ENCODE data around the gene ZNF524. TPM values are rescaled to one million over a fixed set of nuclear protein-coding genes. Genes with fewer than 3 reads are reported as not detected.

Gene ZNF524
- total and polyA plus RNA-seq, 7 experiments from 2014 or later, result 13.3 to 50.5 (median 29.4) TPM

DNA sequence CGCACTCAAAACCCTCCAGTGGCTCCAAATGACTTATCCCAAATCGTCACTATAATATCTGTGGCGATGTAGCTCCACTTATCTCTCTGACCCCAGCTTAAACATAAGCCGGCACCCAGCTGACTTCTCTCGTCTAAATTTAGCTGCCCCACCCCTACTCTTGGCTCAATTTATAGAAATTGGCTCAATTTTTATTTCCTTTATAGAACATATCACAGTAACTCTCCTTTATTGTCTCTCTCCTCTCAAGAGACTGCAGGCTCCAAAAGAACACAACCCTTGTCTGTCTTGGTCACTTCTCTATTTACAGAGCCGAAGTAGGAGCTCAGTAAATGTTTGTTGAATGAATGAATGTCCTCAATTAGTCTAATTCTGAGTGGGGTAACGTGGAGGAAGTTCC lies 23.5 kb downstream of the ZNF524 start:
- Histone ChIP-seq H3K27ac (ENCODE audit: low read depth, low read length) (peak overlapping the region; percentile 100), H3K4me1 (ENCODE audit: control insufficient read depth in 2 of 2, insufficient read depth in 2 of 2, low read length in 2 of 2) (peaks cover 27 to 46% of the 10 kb centered on the region in 2 donors)
- peaks cover 0 to 2% (median 0%) of the 10 kb centered on the region in 11 donors for H3K9me3 Mint-ChIP-seq

DNA sequence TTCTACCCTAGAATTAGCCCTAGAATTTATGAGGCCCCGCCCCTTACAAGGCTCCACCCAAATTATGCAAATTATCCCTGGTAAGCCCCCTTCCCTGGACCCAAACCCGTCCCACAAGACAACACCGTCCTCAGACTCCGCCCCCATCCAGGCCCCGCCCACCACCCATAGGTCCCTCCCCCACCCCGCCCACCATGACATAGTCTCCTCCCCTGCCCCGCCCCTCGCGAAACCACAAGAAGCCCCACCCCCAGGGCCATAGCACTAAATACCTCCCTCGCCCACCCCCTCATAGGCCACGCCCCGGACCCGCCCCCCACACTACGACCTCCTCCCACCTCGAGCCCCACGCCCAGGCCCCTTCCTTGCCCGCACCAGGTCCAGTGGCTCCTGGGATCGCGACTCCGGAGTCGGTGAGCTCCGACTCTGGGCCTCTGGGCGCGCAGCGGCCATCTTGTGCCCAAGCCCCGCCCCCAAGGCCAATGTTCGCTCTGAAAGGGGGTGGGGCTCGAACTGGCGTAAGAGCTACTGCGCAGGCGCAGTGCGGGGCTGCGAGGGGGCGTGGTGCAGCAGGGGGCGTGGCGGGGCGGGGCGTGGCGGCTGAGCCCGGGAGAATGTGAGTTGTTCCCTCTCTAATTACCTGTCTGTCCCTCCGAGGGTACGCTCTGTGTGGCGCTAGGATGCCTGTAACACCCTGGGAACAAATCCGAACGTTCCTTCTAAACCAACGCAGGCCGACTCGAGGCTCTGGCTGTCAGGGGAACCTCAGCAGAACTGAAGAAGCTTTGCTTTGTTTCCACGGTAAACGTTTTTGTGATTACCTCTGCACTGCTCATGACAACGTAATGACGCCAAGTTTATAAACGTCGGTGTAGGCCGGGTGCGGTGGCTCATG lies 24.3 kb downstream of the ZNF524 start, which contains the start of gene ZNF784:
TSS of gene ZNF784 (minus strand) at position 458 of the 895 bp plus-strand sequence. CDS start at position 453, 5 bp downstream.
- Mint-ChIP-seq H3K4me3 (peak within 1 kb of the TSS; percentile 78 to 96 (median 90)), H3K4me1 (peaks cover 26 to 65% (median 58%) of the 10 kb centered on the region in 7 donors), H3K36me3 (peaks cover 0 to 10% (median 5%) of the 10 kb centered on the region in 5 donors), H3K27ac (peak within 1 kb of the TSS; percentile 89 to 99 (median 98)), H3K9me3 (peaks cover 0 to 2% (median 0%) of the 10 kb centered on the region in 11 donors), H3K27me3 (peaks cover 0 to 18% (median 0%) of the 10 kb centered on the region in 5 donors)
- DNase-seq, result peak; percentile 89 to 99 (median 95)
- peak within 1 kb of the TSS; percentile 100 for H3K27ac ChIP-seq (ENCODE audit: low read depth, low read length)
- no peaks in the 10 kb centered on the region for H3K27me3 ChIP-seq (ENCODE audit: control insufficient read depth in 2 of 2, insufficient read depth in 2 of 2, low read length in 2 of 2)
- ATAC-seq, result peak; percentile 90
- peaks cover 27 to 46% of the 10 kb centered on the region in 2 donors for H3K4me1 ChIP-seq (ENCODE audit: control insufficient read depth in 2 of 2, insufficient read depth in 2 of 2, low read length in 2 of 2)
- ChIA-PET CTCF (interaction anchor here (0.6 to 3.0 kb wide), 7 partner anchors 8 to 157 kb away, joined by 3 to 10 read pairs (median 4); partner anchors contain the start of genes FIZ1, NAT14 and ZNF865), POLR2A (interaction anchor here (0.6 to 6.9 kb wide), 23 partner anchors 12 to 365 kb away, joined by 3 to 98 read pairs (median 4); partner anchors contain the start of genes FIZ1, ISOC2, KMT5C and PPP6R1)
- H3K36me3 ChIP-seq (ENCODE audit: control insufficient read depth in 2 of 3, insufficient read depth in 3 of 3, low read length in 3 of 3), result peaks cover 0 to 7% (median 0%) of the 10 kb centered on the region in 3 experiments
- H3K9me3 ChIP-seq (ENCODE audit: control insufficient read depth in 2 of 3, low read length in 3 of 3), result no peaks in the 10 kb centered on the region
- intact Hi-C loops (cut with micrococcal nuclease), result loop anchor here (1.0 to 10.0 kb wide), 16 partner anchors 8 to 1160 kb away; partner anchors contain the start of genes FIZ1 (in 2 of the 2), ZNF628 (in 2 of the 2), ZNF865 (in 2 of the 2) and DNAAF3 (in 1 of the 2)
- peak within 1 kb of the TSS; percentile 76 for H3K4me3 ChIP-seq (ENCODE audit: low read length)

More for the DNA sequence above, 23.5 kb downstream of the ZNF524 start:
- H3K27ac Mint-ChIP-seq, result peak overlapping the region; percentile 89 to 99 (median 98)
- peak overlapping the region in 8 of 10 donors; percentile 78 to 96 (median 92) for H3K4me3 Mint-ChIP-seq
- ATAC-seq (no peak), DNase-seq (no peak)
- peaks cover 0 to 10% (median 5%) of the 10 kb centered on the region in 5 donors for H3K36me3 Mint-ChIP-seq
- Histone ChIP-seq H3K4me3 (ENCODE audit: low read length) (no peak overlapping the region), H3K9me3 (ENCODE audit: control insufficient read depth in 2 of 3, low read length in 3 of 3) (no peaks in the 10 kb centered on the region), H3K27me3 (ENCODE audit: control insufficient read depth in 2 of 2, insufficient read depth in 2 of 2, low read length in 2 of 2) (no peaks in the 10 kb centered on the region), H3K36me3 (ENCODE audit: control insufficient read depth in 2 of 3, insufficient read depth in 3 of 3, low read length in 3 of 3) (peaks cover 0 to 7% (median 0%) of the 10 kb centered on the region in 3 experiments)
- intact Hi-C loops (cut with micrococcal nuclease), result loop anchor here (10.0 kb wide), 2 partner anchors 459 to 1159 kb away; partner anchors contain the start of genes DNAAF3 (in 1 of the 2) and LENG9 (in 1 of the 2)
- POLR2A ChIA-PET, result interaction anchor here (0.7 to 6.9 kb wide), 11 partner anchors 13 to 239 kb away, joined by 3 to 98 read pairs (median 7); partner anchors contain the start of genes FIZ1, TMEM238, U2AF2 and ZNF524
- peaks cover 28 to 66% (median 60%) of the 10 kb centered on the region in 7 donors for H3K4me1 Mint-ChIP-seq
- CTCF ChIA-PET, result interaction anchor here (1.3 to 3.0 kb wide), 4 partner anchors 9 to 156 kb away, joined by 3 to 8 read pairs (median 8); partner anchors contain the start of gene ZNF865
- peaks cover 0 to 14% (median 0%) of the 10 kb centered on the region in 5 donors for H3K27me3 Mint-ChIP-seq

DNA sequence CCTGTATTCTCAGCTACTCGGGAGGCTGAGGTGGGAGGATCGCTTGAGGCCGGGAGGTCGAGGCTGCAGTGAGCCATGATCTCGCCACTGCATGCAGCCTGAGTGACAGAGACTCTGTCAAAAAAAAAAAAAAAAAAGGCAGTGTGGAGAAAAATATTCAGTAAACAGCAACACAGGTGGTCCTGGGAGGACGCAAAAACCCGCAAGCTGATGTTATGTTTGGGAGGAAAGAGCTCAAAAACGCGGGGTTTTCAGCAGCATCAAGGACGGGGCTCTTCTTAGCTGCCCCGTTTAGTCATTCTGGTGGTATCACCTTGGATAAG lies 24.9 kb downstream of the ZNF524 start:
- ATAC-seq (no peak), DNase-seq (no peak)
- peak overlapping the region; percentile 78 to 96 (median 90) for H3K4me3 Mint-ChIP-seq
- peak overlapping the region; percentile 100 for H3K27ac ChIP-seq (ENCODE audit: low read depth, low read length)
- H3K27me3 ChIP-seq (ENCODE audit: control insufficient read depth in 2 of 2, insufficient read depth in 2 of 2, low read length in 2 of 2), result no peaks in the 10 kb centered on the region
- peaks cover 0 to 10% (median 5%) of the 10 kb centered on the region in 5 donors for H3K36me3 Mint-ChIP-seq
- H3K36me3 ChIP-seq (ENCODE audit: control insufficient read depth in 2 of 3, insufficient read depth in 3 of 3, low read length in 3 of 3), result peaks cover 0 to 7% (median 0%) of the 10 kb centered on the region in 3 experiments
- H3K4me1 ChIP-seq (ENCODE audit: control insufficient read depth in 2 of 2, insufficient read depth in 2 of 2, low read length in 2 of 2), result peaks cover 27 to 46% of the 10 kb centered on the region in 2 donors
- H3K27me3 Mint-ChIP-seq, result peaks cover 0 to 20% (median 0%) of the 10 kb centered on the region in 5 donors
- POLR2A ChIA-PET, result interaction anchor here (0.6 to 6.9 kb wide), 19 partner anchors 11 to 366 kb away, joined by 3 to 98 read pairs (median 5); partner anchors contain the start of genes FIZ1, ISOC2, KMT5C and PPP6R1
- intact Hi-C loops (cut with micrococcal nuclease), result loop anchor here (2.0 to 10.0 kb wide), 6 partner anchors 30 to 1160 kb away; partner anchors contain the start of genes DNAAF3 (in 1 of the 2), LENG9 (in 1 of the 2), U2AF2 (in 1 of the 2) and ZNF579 (in 1 of the 2)
- H3K4me3 ChIP-seq (ENCODE audit: low read length), result peak overlapping the region; percentile 76
- CTCF ChIA-PET, result interaction anchor here (0.6 to 3.0 kb wide), 9 partner anchors 8 to 202 kb away, joined by 3 to 10 read pairs (median 4); partner anchors contain the start of genes FIZ1, NAT14 and ZNF865
- H3K4me1 Mint-ChIP-seq, result peaks cover 26 to 59% (median 52%) of the 10 kb centered on the region in 7 donors
- no peaks in the 10 kb centered on the region for H3K9me3 ChIP-seq (ENCODE audit: control insufficient read depth in 2 of 3, low read length in 3 of 3)
- H3K27ac Mint-ChIP-seq, result peak overlapping the region; percentile 89 to 99 (median 98)
- peaks cover 0 to 2% (median 0%) of the 10 kb centered on the region in 11 donors for H3K9me3 Mint-ChIP-seq

DNA sequence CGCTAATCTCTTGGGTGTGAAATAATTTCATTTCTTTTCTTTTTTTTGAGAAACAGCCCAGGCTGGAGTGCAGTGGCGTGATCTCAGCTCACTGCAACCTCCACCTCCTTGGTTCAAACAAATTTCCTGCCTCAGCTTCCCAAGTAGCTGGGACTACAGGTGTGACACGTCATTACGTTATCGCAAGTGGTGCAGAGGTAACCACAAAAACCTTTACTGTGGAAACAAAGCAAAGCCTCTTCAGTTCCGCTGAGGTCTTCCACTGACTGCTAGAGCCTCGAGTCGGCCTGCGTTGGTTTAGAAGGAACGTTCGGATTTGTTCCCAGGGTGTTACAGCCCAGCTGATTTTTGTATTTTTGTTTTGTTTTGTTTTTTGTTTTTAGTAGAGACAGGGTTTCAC lies 26.3 kb downstream of the ZNF524 start:
- intact Hi-C loops (cut with micrococcal nuclease), result loop anchor here (1.0 to 10.0 kb wide), 3 partner anchors 109 to 1162 kb away; partner anchors contain the start of genes DNAAF3 (in 1 of the 2) and LENG9 (in 1 of the 2)
- Mint-ChIP-seq H3K4me3 (peak overlapping the region; percentile 76 to 89 (median 82)), H3K36me3 (no peaks in the 10 kb centered on the region), H3K4me1 (peaks cover 27 to 46% (median 39%) of the 10 kb centered on the region in 7 donors), H3K27ac (peak overlapping the region; percentile 77 to 99 (median 95)), H3K9me3 (peaks cover 0 to 2% (median 0%) of the 10 kb centered on the region in 11 donors), H3K27me3 (peaks cover 0 to 20% (median 0%) of the 10 kb centered on the region in 5 donors)
- ChIA-PET CTCF (interaction anchor here (0.6 to 2.9 kb wide), 18 partner anchors 11 to 707 kb away, joined by 3 to 14 read pairs (median 4); partner anchors contain the start of genes FIZ1, ZNF524 and ZNF865), POLR2A (interaction anchor here (0.6 to 6.9 kb wide), 15 partner anchors 10 to 491 kb away, joined by 3 to 98 read pairs (median 5); partner anchors contain the start of genes FIZ1, NAT14, PPP6R1 and U2AF2)
- peak in 8 of 9 donors; percentile 57 to 89 (median 87) for DNase-seq
- no peaks in the 10 kb centered on the region for H3K27me3 ChIP-seq (ENCODE audit: control insufficient read depth in 2 of 2, insufficient read depth in 2 of 2, low read length in 2 of 2)
- H3K4me1 ChIP-seq (ENCODE audit: control insufficient read depth in 2 of 2, insufficient read depth in 2 of 2, low read length in 2 of 2), result peaks cover 27 to 34% of the 10 kb centered on the region in 2 donors
- H3K36me3 ChIP-seq (ENCODE audit: control insufficient read depth in 2 of 3, insufficient read depth in 3 of 3, low read length in 3 of 3), result peaks cover 0 to 2% (median 0%) of the 10 kb centered on the region in 3 experiments
- H3K27ac ChIP-seq (ENCODE audit: low read depth, low read length), result peak overlapping the region; percentile 69
- peak; percentile 54 for ATAC-seq
- H3K4me3 ChIP-seq (ENCODE audit: low read length), result no peak overlapping the region
- no peaks in the 10 kb centered on the region for H3K9me3 ChIP-seq (ENCODE audit: control insufficient read depth in 2 of 3, low read length in 3 of 3)

DNA sequence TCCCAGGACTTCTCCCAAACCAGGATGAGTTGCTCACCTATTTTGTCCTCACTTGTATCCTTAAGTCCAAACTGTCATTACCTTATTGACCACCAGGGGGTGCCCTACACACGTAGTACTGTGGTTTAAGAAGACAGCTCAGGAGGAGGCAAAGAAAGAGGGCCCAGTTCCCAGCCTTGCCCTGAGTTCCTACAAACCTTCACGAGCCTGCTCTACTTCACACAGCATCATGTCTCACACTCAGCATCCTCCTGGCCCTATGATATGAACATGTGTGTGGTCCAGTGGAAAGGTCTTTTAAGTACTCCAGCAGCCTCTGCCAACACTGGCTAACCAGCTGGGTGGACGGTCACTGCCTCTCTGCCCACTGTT lies 32.4 kb downstream of the ZNF524 start:
- POLR2A ChIA-PET, result interaction anchor here (0.5 to 9.5 kb wide), 11 partner anchors 7 to 369 kb away, joined by 3 to 154 read pairs (median 5); partner anchors contain the start of genes CCDC106, FIZ1, ISOC2 and U2AF2
- Mint-ChIP-seq H3K4me3 (peak overlapping the region; percentile 2 to 82 (median 34)), H3K4me1 (peaks cover 39 to 54% (median 46%) of the 10 kb centered on the region in 7 donors)

More for the DNA sequence above, 32.4 kb downstream of the ZNF524 start:
- Histone ChIP-seq H3K9me3 (ENCODE audit: control insufficient read depth in 2 of 3, low read length in 3 of 3) (no peaks in the 10 kb centered on the region), H3K4me3 (ENCODE audit: low read length) (no peak overlapping the region), H3K36me3 (ENCODE audit: control insufficient read depth in 2 of 3, insufficient read depth in 3 of 3, low read length in 3 of 3) (peaks cover 0 to 6% (median 0%) of the 10 kb centered on the region in 3 experiments), H3K4me1 (ENCODE audit: control insufficient read depth in 2 of 2, insufficient read depth in 2 of 2, low read length in 2 of 2) (peaks cover 23 to 28% of the 10 kb centered on the region in 2 donors), H3K27me3 (ENCODE audit: control insufficient read depth in 2 of 2, insufficient read depth in 2 of 2, low read length in 2 of 2) (no peaks in the 10 kb centered on the region), H3K27ac (ENCODE audit: low read depth, low read length) (peak overlapping the region; percentile 16)
- DNase-seq, result peak in 8 of 9 donors; percentile 81 to 93 (median 88)
- peak; percentile 76 for ATAC-seq
- CTCF ChIA-PET, result interaction anchor here (0.6 to 6.0 kb wide), 26 partner anchors 9 to 493 kb away, joined by 3 to 74 read pairs (median 6); partner anchors contain the start of genes U2AF2, ZNF784 and ZNF865
- Mint-ChIP-seq H3K27me3 (peaks cover 0 to 12% (median 0%) of the 10 kb centered on the region in 5 donors), H3K9me3 (peaks cover 0 to 12% (median 0%) of the 10 kb centered on the region in 11 donors), H3K27ac (peak overlapping the region; percentile 17 to 95 (median 71)), H3K36me3 (peaks cover 5 to 15% (median 5%) of the 10 kb centered on the region in 5 donors)
- intact Hi-C loops (cut with micrococcal nuclease), result loop anchor here (1.0 to 10.0 kb wide), 8 partner anchors 8 to 435 kb away; partner anchors contain the start of genes RPL28 (in 1 of the 2), TMEM238 (in 1 of the 2), UBE2S (in 1 of the 2) and ZNF784 (in 1 of the 2)

All from naive thymus-derived CD4-positive, alpha-beta T cell (primary cell).